A673 (cell line): ENCODE data around the gene RNMT.

Experiments
- EZH2 ChIP-seq: fragments of 200-600 bp; sonication (generic); IDR thresholded peaks from 2 replicates; pipeline ENCODE4 v1.6.1; 2017; ENCODE audit warnings: borderline replicate concordance, low read depth, mild to moderate bottlenecking, mixed read lengths, antibody characterized with exemption, low read length; ENCODE audit not compliant: poor library complexity, severe bottlenecking
- TF ChIP-seq, protein P1 (sequence below): fragments of 300-800, 200-600 bp; sonication (generic); conservative IDR thresholded peaks from 2 replicates; pipeline ENCODE4 v1.5.1; 2017; ENCODE audit warnings: low read depth, mild to moderate bottlenecking, antibody characterized with exemption, low read length, moderate library complexity, mixed read lengths

DNA sequence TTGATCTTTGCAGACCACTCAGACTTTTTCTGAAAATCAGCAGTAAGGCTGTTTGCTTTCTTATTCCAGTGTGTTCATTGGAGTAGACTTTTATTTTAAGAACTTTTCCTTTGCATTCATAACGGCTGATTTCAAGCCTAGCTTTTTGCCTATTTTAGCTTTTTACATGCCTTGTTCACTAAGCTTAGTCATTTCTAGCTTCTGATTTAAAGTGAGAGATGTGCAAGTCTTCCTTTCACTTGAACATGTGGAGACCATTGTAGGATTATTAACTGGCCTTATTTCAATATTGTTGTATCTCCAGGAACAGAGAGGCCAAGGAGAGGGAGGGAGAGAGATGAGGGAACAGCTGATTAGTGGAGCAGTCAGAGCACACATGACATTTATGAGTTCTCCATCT is 32.1 kb downstream of the RNMT start:
- TF ChIP-seq, protein P1, sequence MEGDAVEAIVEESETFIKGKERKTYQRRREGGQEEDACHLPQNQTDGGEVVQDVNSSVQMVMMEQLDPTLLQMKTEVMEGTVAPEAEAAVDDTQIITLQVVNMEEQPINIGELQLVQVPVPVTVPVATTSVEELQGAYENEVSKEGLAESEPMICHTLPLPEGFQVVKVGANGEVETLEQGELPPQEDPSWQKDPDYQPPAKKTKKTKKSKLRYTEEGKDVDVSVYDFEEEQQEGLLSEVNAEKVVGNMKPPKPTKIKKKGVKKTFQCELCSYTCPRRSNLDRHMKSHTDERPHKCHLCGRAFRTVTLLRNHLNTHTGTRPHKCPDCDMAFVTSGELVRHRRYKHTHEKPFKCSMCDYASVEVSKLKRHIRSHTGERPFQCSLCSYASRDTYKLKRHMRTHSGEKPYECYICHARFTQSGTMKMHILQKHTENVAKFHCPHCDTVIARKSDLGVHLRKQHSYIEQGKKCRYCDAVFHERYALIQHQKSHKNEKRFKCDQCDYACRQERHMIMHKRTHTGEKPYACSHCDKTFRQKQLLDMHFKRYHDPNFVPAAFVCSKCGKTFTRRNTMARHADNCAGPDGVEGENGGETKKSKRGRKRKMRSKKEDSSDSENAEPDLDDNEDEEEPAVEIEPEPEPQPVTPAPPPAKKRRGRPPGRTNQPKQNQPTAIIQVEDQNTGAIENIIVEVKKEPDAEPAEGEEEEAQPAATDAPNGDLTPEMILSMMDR, result no peak
- no peak for TF ChIP-seq EZH2
